GM10266 (cell line): Measurements from ENCODE around the gene SLC44A2.
"Not testable (repeated sequence)": the region's sequence is repeated elsewhere in the genome, so short reads cannot be mapped to it uniquely, and the experiment has no call there.

Source experiments
- DNase-seq: peaks from one replicate; pipeline ENCODE4 v3.0.0; 2012; ENCODE audit errors: extremely low spot score
- CTCF ChIP-seq: IDR thresholded peaks from 2 replicates; pipeline ENCODE4 v1.5.1; 2012; ENCODE audit warnings: mild to moderate bottlenecking, low read depth; ENCODE audit not compliant: control insufficient read depth, insufficient read depth; ENCODE audit errors: missing control alignments

Gene SLC44A2

GRCh38 chr19:10670876-10671804 lies 45.8 kb downstream of the SLC44A2 start:
- no peak for DNase-seq
- no peak for TF ChIP-seq CTCF

GRCh38 chr19:10671922-10672321 lies 46.6 kb downstream of the SLC44A2 start:
- not testable (repeated sequence) for DNase-seq

- not testable (repeated sequence) for DNase-seq
These were observed 49.9 kb downstream of the SLC44A2 start for GRCh38 chr19:10675214-10675613.

- DNase-seq: no peak
- TF ChIP-seq CTCF: no peak
These were observed 52.4 kb downstream of the SLC44A2 start for GRCh38 chr19:10677751-10678150.

GRCh38 chr19:10678813-10679212 lies 53.5 kb downstream of the SLC44A2 start:
- no peak for DNase-seq
- no peak for TF ChIP-seq CTCF

- no peak for TF ChIP-seq CTCF
- DNase-seq: no peak
These were observed 54.4 kb downstream of the SLC44A2 start for GRCh38 chr19:10679743-10680142.

GRCh38 chr19:10680545-10681135 lies 55.3 kb downstream of the SLC44A2 start:
- DNase-seq: no peak
- TF ChIP-seq CTCF: no peak

GRCh38 chr19:10681658-10682057 lies 56.3 kb downstream of the SLC44A2 start:
- DNase-seq: no peak
- no peak for TF ChIP-seq CTCF
